ENCODE results near the gene EPS15.

EPS15 gene

GRCh38 chr1:51445351-51446090 lies 73.5 kb downstream of the EPS15 start:
- no peak for TF ChIP-seq ARNTL (CRISPR knock-in tag; IDR thresholded peaks at IDR 0.05; ENCODE audit: borderline replicate concordance, low read depth)
- no peak for TF ChIP-seq CREB5 (CRISPR knock-in tag; IDR thresholded peaks at IDR 0.05; ENCODE audit: low read depth)
- TF ChIP-seq GLIS3 (CRISPR knock-in tag; IDR thresholded peaks at IDR 0.05), result no peak
- no peak for TF ChIP-seq TOX (CRISPR knock-in tag; IDR thresholded peaks at IDR 0.05; ENCODE audit: borderline replicate concordance)
- no peak for TF ChIP-seq ZNF565 (CRISPR knock-in tag; conservative IDR thresholded peaks at IDR 0.05; ENCODE audit: low read depth)
- no peak for TF ChIP-seq ISL1 (CRISPR knock-in tag; IDR thresholded peaks at IDR 0.05)
- no peak for TF ChIP-seq OSR1 (CRISPR knock-in tag; IDR thresholded peaks at IDR 0.05)
- no peak for TF ChIP-seq BACH2 (CRISPR knock-in tag; IDR thresholded peaks at IDR 0.05; ENCODE audit: borderline replicate concordance)
- TF ChIP-seq ZNF8 (CRISPR knock-in tag; IDR thresholded peaks at IDR 0.05), result no peak
- no peak for TF ChIP-seq PPARA (CRISPR knock-in tag; IDR thresholded peaks at IDR 0.05; ENCODE audit: borderline replicate concordance)
- TF ChIP-seq ZC3H10 (CRISPR knock-in tag; IDR thresholded peaks at IDR 0.05), result no peak
- no peak for TF ChIP-seq RARB (CRISPR knock-in tag; IDR thresholded peaks at IDR 0.05)
- no peak for ATAC-seq

- ATAC-seq, result no peak
- TF ChIP-seq, protein P1, sequence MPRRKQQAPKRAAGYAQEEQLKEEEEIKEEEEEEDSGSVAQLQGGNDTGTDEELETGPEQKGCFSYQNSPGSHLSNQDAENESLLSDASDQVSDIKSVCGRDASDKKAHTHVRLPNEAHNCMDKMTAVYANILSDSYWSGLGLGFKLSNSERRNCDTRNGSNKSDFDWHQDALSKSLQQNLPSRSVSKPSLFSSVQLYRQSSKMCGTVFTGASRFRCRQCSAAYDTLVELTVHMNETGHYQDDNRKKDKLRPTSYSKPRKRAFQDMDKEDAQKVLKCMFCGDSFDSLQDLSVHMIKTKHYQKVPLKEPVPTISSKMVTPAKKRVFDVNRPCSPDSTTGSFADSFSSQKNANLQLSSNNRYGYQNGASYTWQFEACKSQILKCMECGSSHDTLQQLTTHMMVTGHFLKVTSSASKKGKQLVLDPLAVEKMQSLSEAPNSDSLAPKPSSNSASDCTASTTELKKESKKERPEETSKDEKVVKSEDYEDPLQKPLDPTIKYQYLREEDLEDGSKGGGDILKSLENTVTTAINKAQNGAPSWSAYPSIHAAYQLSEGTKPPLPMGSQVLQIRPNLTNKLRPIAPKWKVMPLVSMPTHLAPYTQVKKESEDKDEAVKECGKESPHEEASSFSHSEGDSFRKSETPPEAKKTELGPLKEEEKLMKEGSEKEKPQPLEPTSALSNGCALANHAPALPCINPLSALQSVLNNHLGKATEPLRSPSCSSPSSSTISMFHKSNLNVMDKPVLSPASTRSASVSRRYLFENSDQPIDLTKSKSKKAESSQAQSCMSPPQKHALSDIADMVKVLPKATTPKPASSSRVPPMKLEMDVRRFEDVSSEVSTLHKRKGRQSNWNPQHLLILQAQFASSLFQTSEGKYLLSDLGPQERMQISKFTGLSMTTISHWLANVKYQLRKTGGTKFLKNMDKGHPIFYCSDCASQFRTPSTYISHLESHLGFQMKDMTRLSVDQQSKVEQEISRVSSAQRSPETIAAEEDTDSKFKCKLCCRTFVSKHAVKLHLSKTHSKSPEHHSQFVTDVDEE (CRISPR knock-in tag; IDR thresholded peaks at IDR 0.05), result no peak
- TF ChIP-seq PPARA (CRISPR knock-in tag; IDR thresholded peaks at IDR 0.05; ENCODE audit: borderline replicate concordance), result no peak
- no peak for TF ChIP-seq TCF4 (CRISPR knock-in tag; IDR thresholded peaks at IDR 0.05; ENCODE audit: borderline replicate concordance)
- TF ChIP-seq ZNF70 (CRISPR knock-in tag; IDR thresholded peaks at IDR 0.05), result no peak
- no peak for TF ChIP-seq GLIS3 (CRISPR knock-in tag; IDR thresholded peaks at IDR 0.05)
Observed at GRCh38 chr1:51444534-51445192, 74.4 kb downstream of the EPS15 start.

DNA sequence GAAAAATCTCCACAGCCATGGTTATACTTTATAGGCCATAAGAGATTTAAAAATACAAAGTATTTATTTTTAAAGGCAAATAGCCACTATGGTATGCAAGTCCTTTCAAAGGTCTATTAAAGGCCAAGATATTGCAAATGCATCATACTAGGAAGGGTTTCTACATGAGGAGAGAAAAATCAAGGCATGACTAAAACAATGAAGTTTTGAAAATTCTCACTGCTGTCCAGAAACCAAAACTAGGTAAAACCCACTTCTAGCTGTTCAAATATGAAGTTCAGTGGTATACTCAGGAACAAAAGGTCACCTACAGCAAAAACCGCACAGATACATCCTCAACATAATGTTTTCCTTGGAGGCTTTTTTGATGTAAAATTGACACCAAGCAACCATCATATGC lies 75.0 kb downstream of the EPS15 start:
- ATAC-seq, result no peak
- no peak for TF ChIP-seq GLIS3 (CRISPR knock-in tag; IDR thresholded peaks at IDR 0.05)
- no peak for TF ChIP-seq ESRRG (CRISPR knock-in tag; IDR thresholded peaks at IDR 0.05)
- TF ChIP-seq POU6F1 (CRISPR knock-in tag; IDR thresholded peaks at IDR 0.05; ENCODE audit: borderline replicate concordance, low read depth), result no peak
- no peak for TF ChIP-seq ZNF565 (CRISPR knock-in tag; conservative IDR thresholded peaks at IDR 0.05; ENCODE audit: low read depth)
- TF ChIP-seq TCF4 (CRISPR knock-in tag; IDR thresholded peaks at IDR 0.05; ENCODE audit: borderline replicate concordance), result no peak
- TF ChIP-seq ZNF8 (CRISPR knock-in tag; IDR thresholded peaks at IDR 0.05), result no peak
- TF ChIP-seq ISL1 (CRISPR knock-in tag; IDR thresholded peaks at IDR 0.05), result no peak
- no peak for TF ChIP-seq SNAI2 (CRISPR knock-in tag; IDR thresholded peaks at IDR 0.05)
- TF ChIP-seq OSR1 (CRISPR knock-in tag; IDR thresholded peaks at IDR 0.05), result no peak
- TF ChIP-seq CREB5 (CRISPR knock-in tag; IDR thresholded peaks at IDR 0.05; ENCODE audit: low read depth), result no peak
- no peak for TF ChIP-seq ZFP3 (CRISPR knock-in tag; IDR thresholded peaks at IDR 0.05)
- no peak for TF ChIP-seq RARB (CRISPR knock-in tag; IDR thresholded peaks at IDR 0.05)
- TF ChIP-seq, protein P2, sequence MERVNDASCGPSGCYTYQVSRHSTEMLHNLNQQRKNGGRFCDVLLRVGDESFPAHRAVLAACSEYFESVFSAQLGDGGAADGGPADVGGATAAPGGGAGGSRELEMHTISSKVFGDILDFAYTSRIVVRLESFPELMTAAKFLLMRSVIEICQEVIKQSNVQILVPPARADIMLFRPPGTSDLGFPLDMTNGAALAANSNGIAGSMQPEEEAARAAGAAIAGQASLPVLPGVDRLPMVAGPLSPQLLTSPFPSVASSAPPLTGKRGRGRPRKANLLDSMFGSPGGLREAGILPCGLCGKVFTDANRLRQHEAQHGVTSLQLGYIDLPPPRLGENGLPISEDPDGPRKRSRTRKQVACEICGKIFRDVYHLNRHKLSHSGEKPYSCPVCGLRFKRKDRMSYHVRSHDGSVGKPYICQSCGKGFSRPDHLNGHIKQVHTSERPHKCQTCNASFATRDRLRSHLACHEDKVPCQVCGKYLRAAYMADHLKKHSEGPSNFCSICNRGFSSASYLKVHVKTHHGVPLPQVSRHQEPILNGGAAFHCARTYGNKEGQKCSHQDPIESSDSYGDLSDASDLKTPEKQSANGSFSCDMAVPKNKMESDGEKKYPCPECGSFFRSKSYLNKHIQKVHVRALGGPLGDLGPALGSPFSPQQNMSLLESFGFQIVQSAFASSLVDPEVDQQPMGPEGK (CRISPR knock-in tag; IDR thresholded peaks at IDR 0.05; ENCODE audit: borderline replicate concordance), result no peak
- TF ChIP-seq ZNF70 (CRISPR knock-in tag; IDR thresholded peaks at IDR 0.05), result no peak
- TF ChIP-seq CSDC2 (CRISPR knock-in tag; IDR thresholded peaks at IDR 0.05), result no peak
- TF ChIP-seq TOX (CRISPR knock-in tag; IDR thresholded peaks at IDR 0.05; ENCODE audit: borderline replicate concordance), result no peak
- no peak for TF ChIP-seq ZC3H10 (CRISPR knock-in tag; IDR thresholded peaks at IDR 0.05)
- no peak for TF ChIP-seq ARNTL (CRISPR knock-in tag; IDR thresholded peaks at IDR 0.05; ENCODE audit: borderline replicate concordance, low read depth)
- TF ChIP-seq CSRNP3 (CRISPR knock-in tag; IDR thresholded peaks at IDR 0.05), result no peak
- TF ChIP-seq PPARA (CRISPR knock-in tag; IDR thresholded peaks at IDR 0.05; ENCODE audit: borderline replicate concordance), result no peak
